AG04450 (cell line): ENCODE data around the gene RAPSN. TPM values are rescaled to one million over a fixed set of nuclear protein-coding genes. Genes with fewer than 3 reads are reported as not detected.

ENCODE experiments used
- CTCF ChIA-PET: fragments of 300-600, 350-600 bp; formaldehyde crosslinking; extraction: SDS; loops from one replicate; lab custom pipeline; 2022; ENCODE audit warnings: antibody characterized with exemption, inconsistent platforms; lab: Charles Lee
- POLR2A ChIA-PET: fragments of 350-600 bp; formaldehyde crosslinking; extraction: SDS; loops from one replicate; lab custom pipeline; 2021; ENCODE audit warnings: antibody characterized with exemption, inconsistent platforms; lab: Yijun Ruan, JAX
- DNase-seq: peaks from one replicate; pipeline ENCODE4 v3.0.0-alpha.2; 2011; ENCODE audit warnings: low read depth, low spot score
- H3K27ac ChIP-seq: one replicate; pipeline ENCODE4 v1.5.1; 2012; ENCODE audit warnings: low read depth, low read length, control low read depth
- H3K27me3 ChIP-seq: one replicate; pipeline ENCODE4 v1.6.0; 2012; ENCODE audit warnings: low read length; ENCODE audit not compliant: control insufficient read depth, insufficient read depth
- H3K4me3 ChIP-seq: 2 replicates; pipeline ENCODE4 v1.5.1; 2011; ENCODE audit warnings: mild to moderate bottlenecking, low read depth, low read length, control low read depth
- H3K9me3 ChIP-seq: 2 replicates; pipeline ENCODE4 v1.5.1; 2012; ENCODE audit warnings: low read length; ENCODE audit not compliant: control insufficient read depth, insufficient read depth
- CTCF ChIP-seq: IDR thresholded peaks from 2 replicates; pipeline ENCODE4 v1.5.1; 2011; ENCODE audit warnings: low read depth, low read length, control low read depth, inconsistent platforms
- polyA plus RNA-seq: library from polyadenylated mRNA; depleted of rRNA; stranded (reverse); fragments of >200 nt; gene quantifications from 2 replicates; pipeline ENCODE4 v1.2.3, GENCODE V29; 2011

RAPSN gene
- polyA plus RNA-seq, 1 experiment, result not detected

- POLR2A ChIA-PET, result interaction anchor here (0.6 kb wide), 1 partner anchor 312 kb away, joined by 6 read pairs; no protein-coding TSS in a partner anchor
- no peaks in the 10 kb centered on the region for H3K27me3 ChIP-seq
- H3K9me3 ChIP-seq, result no peaks in the 10 kb centered on the region; the same call in 1 of the 2 replicates
- H3K4me3 ChIP-seq, result no peak overlapping the region
- no peak overlapping the region for H3K27ac ChIP-seq
- CTCF ChIA-PET, result interaction anchor here (0.6 to 1.0 kb wide), 2 partner anchors 77 to 105 kb away, joined by 3 to 4 read pairs; no protein-coding TSS in a partner anchor
- TF ChIP-seq CTCF, result no peak
- DNase-seq, result no peak
These were observed 2.5 kb upstream of the RAPSN start for GRCh38 chr11:47451436-47451835.

- POLR2A ChIA-PET, result no interaction called here
- H3K27ac ChIP-seq, result no peak overlapping the region
- H3K27me3 ChIP-seq, result no peaks in the 10 kb centered on the region
- no peak overlapping the region for H3K4me3 ChIP-seq
- DNase-seq, result no peak
- TF ChIP-seq CTCF, result no peak
- no peaks in the 10 kb centered on the region; the same call in 1 of the 2 replicates for H3K9me3 ChIP-seq
- CTCF ChIA-PET, result no interaction called here
These were observed 605 bp upstream of the RAPSN start for GRCh38 chr11:47449541-47449940.

- no peak overlapping the region for H3K27ac ChIP-seq
- H3K4me3 ChIP-seq, result no peak overlapping the region
- H3K9me3 ChIP-seq, result no peaks in the 10 kb centered on the region; the same call in 1 of the 2 replicates
- DNase-seq, result no peak
- H3K27me3 ChIP-seq, result no peaks in the 10 kb centered on the region
- TF ChIP-seq CTCF, result no peak
- CTCF ChIA-PET, result interaction anchor here (1.8 kb wide), 1 partner anchor 74 kb away, joined by 7 read pairs; no protein-coding TSS in a partner anchor
- POLR2A ChIA-PET, result no interaction called here
These were observed 1.0 kb downstream of the RAPSN start for GRCh38 chr11:47447906-47448305.

- Histone ChIP-seq H3K9me3 (no peaks in the 10 kb centered on the region; the same call in 1 of the 2 replicates), H3K27me3 (no peaks in the 10 kb centered on the region), H3K4me3 (no peak overlapping the region), H3K27ac (no peak overlapping the region)
- no peak for DNase-seq
- ChIA-PET CTCF (interaction anchor here (1.8 kb wide), 1 partner anchor 73 kb away, joined by 7 read pairs; no protein-coding TSS in a partner anchor), POLR2A (no interaction called here)
- no peak for TF ChIP-seq CTCF
These were observed 2.1 kb downstream of the RAPSN start for GRCh38 chr11:47446833-47447232.

- no peak overlapping the region for H3K4me3 ChIP-seq
- no peak for DNase-seq
- CTCF ChIA-PET, result no interaction called here
- no peak overlapping the region for H3K27ac ChIP-seq
- TF ChIP-seq CTCF, result no peak
- no peaks in the 10 kb centered on the region for H3K27me3 ChIP-seq
- POLR2A ChIA-PET, result interaction anchor here (1.0 kb wide), 1 partner anchor 19 kb away, joined by 3 read pairs; no protein-coding TSS in a partner anchor
- H3K9me3 ChIP-seq, result no peaks in the 10 kb centered on the region; the same call in 1 of the 2 replicates
These were observed 3.1 kb downstream of the RAPSN start for GRCh38 chr11:47445840-47446239.
